ENCODE measurements around the gene CPNE1. TPM values are rescaled to one million over a fixed set of nuclear protein-coding genes. Genes with fewer than 3 reads are reported as not detected.

The CPNE1 gene
- total RNA-seq, 4 donors from 2014 or later: 43.3 to 238 (median 103) TPM

DNA sequence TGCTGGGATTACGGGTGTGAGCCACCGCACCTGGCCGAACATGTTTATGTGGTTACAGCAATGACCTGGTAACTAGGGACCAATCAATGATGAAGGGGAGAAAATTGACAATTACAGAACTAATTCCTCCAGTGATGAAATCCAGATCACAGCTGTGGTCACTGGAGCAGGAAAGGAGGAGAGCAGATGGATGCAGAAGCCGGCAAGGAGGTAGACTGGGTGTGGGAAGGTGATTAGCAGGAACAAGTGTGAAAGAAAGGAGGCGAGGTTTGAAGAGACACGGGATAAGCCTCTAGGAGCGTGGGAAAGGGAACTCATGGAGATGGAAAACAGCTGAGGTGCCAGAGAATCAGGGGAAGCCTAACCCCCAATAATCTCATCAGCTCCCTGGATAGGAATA is 66.2 kb downstream of the CPNE1 start:
- no peaks in the 10 kb centered on the region for H3K36me3 ChIP-seq
- TF ChIP-seq EP300 (IDR thresholded peaks at IDR 0.05) (no peak), POLR2A (IDR thresholded peaks at IDR 0.05) (no peak)
- H3K27ac ChIP-seq: no peak overlapping the region
- H3K4me3 ChIP-seq: no peak overlapping the region
- no peaks in the 10 kb centered on the region for H3K9me3 ChIP-seq
- H3K27me3 ChIP-seq: peaks cover 20% of the 10 kb centered on the region
- WGBS: 65% methylated on average over 7 of the region's 7 CpGs
- no peak for DNase-seq (ENCODE audit: low spot score in 2 of 2)
- peaks cover 20% of the 10 kb centered on the region for H3K4me1 ChIP-seq

GRCh38 chr20:35597186-35597585 is 67.5 kb downstream of the CPNE1 start:
- WGBS: 94% methylated on average over 2 of the region's 2 CpGs
- Histone ChIP-seq H3K27me3 (peaks cover 20% of the 10 kb centered on the region), H3K4me1 (peaks cover 19% of the 10 kb centered on the region)

DNA sequence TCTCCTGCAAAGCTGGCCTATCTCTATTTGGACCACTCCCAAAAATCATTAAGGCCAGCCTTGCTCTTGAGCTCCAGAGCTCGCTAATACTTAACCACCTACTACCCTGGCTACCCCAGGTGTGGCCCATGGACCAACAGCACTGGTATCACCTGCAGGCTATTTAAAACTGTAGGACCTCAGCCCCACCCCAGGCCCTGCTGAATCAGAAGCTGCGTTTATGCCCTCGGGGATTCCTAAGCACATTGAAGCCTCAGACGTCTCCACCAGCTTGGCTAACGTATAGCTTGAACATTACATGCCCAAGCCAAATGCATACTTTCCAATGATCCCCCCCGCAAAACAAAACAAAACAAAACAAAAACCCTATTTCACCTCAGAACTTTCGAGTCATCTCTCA is 68.8 kb downstream of the CPNE1 start:
- no peak for DNase-seq (ENCODE audit: low spot score in 2 of 2)
- Histone ChIP-seq H3K4me1 (peaks cover 6% of the 10 kb centered on the region), H3K36me3 (no peaks in the 10 kb centered on the region), H3K27ac (no peak overlapping the region), H3K9me3 (no peaks in the 10 kb centered on the region), H3K27me3 (peaks cover 13% of the 10 kb centered on the region), H3K4me3 (no peak overlapping the region)
- 56% methylated on average over 7 of the region's 7 CpGs for WGBS
- TF ChIP-seq POLR2A (IDR thresholded peaks at IDR 0.05) (no peak), CTCF (IDR thresholded peaks at IDR 0.05) (no peak), POLR2AphosphoS5 (IDR thresholded peaks at IDR 0.05) (no peak), EP300 (IDR thresholded peaks at IDR 0.05) (no peak)

More at GRCh38 chr20:35597186-35597585, 67.5 kb downstream of the CPNE1 start:
- TF ChIP-seq POLR2AphosphoS5 (IDR thresholded peaks at IDR 0.05): no peak
- no peak for TF ChIP-seq POLR2A (IDR thresholded peaks at IDR 0.05)
- TF ChIP-seq EP300 (IDR thresholded peaks at IDR 0.05): no peak
- no peak for TF ChIP-seq CTCF (IDR thresholded peaks at IDR 0.05)
- Histone ChIP-seq H3K9me3 (no peaks in the 10 kb centered on the region), H3K27ac (no peak overlapping the region), H3K36me3 (no peaks in the 10 kb centered on the region), H3K4me3 (no peak overlapping the region)
- no peak for DNase-seq (ENCODE audit: low spot score in 2 of 2)

DNA sequence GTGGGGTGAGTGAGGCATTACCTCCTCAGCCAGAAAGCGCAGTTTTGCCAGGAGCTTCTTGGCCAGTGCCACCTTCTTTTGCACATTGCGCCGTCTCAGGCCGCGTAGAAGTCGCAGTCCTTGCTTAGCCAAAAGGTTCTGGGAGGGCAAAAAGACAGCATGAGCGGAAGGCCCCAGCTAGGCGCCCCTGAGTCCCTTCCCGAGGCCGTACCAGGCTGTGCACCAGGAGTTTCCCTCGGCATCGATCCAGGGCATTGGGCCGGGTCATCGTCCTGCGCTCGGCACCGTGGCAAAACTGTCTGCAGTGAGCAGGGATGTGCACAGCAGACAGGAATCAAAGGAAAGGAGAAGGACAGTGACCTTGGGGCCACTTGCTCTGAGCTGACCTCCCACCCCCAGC is 69.2 kb downstream of the CPNE1 start:
- WGBS: 71% methylated on average over 14 of the region's 17 CpGs

GRCh38 chr20:35592339-35592974 is 72.2 kb downstream of the CPNE1 start:
- DNase-seq (ENCODE audit: low spot score in 2 of 2): no peak
- no peaks in the 10 kb centered on the region for H3K9me3 ChIP-seq
- TF ChIP-seq CTCF (IDR thresholded peaks at IDR 0.05): no peak
- no peak for TF ChIP-seq EP300 (IDR thresholded peaks at IDR 0.05)
- no peak for TF ChIP-seq POLR2AphosphoS5 (IDR thresholded peaks at IDR 0.05)
- no peak for TF ChIP-seq POLR2A (IDR thresholded peaks at IDR 0.05)
- H3K27ac ChIP-seq: no peak overlapping the region
- no peaks in the 10 kb centered on the region for H3K36me3 ChIP-seq
- no peak overlapping the region for H3K4me3 ChIP-seq
- H3K4me1 ChIP-seq: no peaks in the 10 kb centered on the region
- no peaks in the 10 kb centered on the region for H3K27me3 ChIP-seq
- 27% methylated on average over 2 of the region's 2 CpGs for WGBS

More for the DNA sequence above, 69.2 kb downstream of the CPNE1 start:
- DNase-seq (ENCODE audit: low spot score in 2 of 2): no peak
- H3K36me3 ChIP-seq: no peaks in the 10 kb centered on the region
- H3K9me3 ChIP-seq: no peaks in the 10 kb centered on the region
- H3K27ac ChIP-seq: no peak overlapping the region
- no peak overlapping the region for H3K4me3 ChIP-seq
- H3K4me1 ChIP-seq: peaks cover 2% of the 10 kb centered on the region
- TF ChIP-seq EP300 (IDR thresholded peaks at IDR 0.05) (no peak), POLR2AphosphoS5 (IDR thresholded peaks at IDR 0.05) (no peak), CTCF (IDR thresholded peaks at IDR 0.05) (no peak), POLR2A (IDR thresholded peaks at IDR 0.05) (no peak)
- peaks cover 9% of the 10 kb centered on the region for H3K27me3 ChIP-seq
